SW 1271 (cell line): ENCODE measurements around the gene TRIM28.
A peak's percentile ranks its signal among the peaks of the same experiment; 100 is the strongest.
"Not testable (repeated sequence)": the region's sequence is repeated elsewhere in the genome, so short reads cannot be mapped to it uniquely, and the experiment has no call there.

Experiments
- DNase-seq, 2 experiments: peaks; one replicate each; lab custom pipeline; 2025; lab: John Stamatoyannopoulos, UW

Gene TRIM28

DNA sequence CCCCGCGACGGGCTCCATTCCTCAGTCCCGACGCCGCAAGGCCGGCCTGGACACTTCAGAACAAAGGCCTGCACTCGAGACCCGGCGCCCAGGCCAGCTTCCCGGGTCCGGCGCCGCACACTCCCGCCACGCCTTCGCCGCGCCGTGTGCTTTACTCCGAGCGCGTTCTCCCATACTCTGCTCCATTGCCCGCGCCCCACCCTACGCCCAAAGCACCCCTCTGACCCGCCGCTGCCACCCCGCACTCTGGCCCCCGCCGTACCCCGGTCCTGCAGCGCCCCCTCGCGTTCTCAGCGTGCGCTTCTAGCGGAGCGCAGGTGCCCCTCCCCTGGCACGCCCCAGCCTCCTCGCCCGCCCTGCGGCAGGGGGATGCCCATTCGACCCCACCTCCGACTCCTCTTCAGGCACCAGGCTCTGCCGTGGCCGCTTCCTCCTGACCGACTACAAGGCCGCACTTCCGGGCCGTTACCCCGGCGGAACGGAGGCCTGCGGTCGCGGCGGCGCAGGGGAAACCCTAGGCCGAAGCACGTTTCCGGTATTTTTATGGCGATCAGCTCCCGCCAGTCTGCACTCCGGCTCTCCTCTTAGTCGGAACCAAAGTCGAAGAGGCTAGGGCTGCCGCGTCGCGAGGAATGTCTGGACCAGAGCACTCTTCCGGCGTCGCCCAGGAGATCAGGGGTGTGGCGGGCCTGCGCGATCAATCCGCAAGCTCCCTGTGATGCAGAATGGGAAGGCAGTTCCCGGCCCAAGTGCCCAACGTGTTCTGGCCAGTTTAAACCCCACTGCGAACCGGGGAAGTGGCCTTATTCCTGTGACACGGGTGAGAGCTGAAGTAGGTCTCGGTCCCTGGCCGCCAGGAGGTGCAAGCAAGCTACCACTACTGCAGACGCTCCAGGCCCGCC, 24.3 kb upstream of the TRIM28 start, which contains the start of gene ZBTB45:
Gene ZBTB45 (minus strand): TSS at position 456 of the 902 bp plus-strand sequence. CDS start 2,137 bp downstream, outside the sequence.
- DNase-seq: peak; percentile 79 to 91

GRCh38 chr19:58520257-58520599, 23.6 kb upstream of the TRIM28 start:
- DNase-seq: no peak

DNA sequence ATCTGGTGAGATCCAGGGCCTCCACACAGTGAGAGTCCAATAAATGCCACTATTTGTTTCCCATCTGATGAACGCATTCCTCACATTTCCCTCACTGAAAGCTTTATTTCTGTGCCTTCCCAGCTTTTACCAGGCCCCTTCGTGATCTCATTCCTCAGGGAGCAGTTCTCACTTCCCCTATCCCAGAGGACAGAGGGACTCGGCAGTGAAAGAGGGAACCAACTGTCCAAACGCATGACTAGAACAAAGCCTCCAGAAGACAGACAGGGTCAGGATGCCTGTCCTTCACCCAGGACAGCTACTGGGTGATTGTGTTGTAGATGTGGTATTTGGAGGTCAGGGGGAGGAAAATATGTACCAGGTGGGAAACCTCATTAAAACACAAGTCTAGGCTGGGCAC, 22.2 kb upstream of the TRIM28 start:
- DNase-seq: no peak

DNA sequence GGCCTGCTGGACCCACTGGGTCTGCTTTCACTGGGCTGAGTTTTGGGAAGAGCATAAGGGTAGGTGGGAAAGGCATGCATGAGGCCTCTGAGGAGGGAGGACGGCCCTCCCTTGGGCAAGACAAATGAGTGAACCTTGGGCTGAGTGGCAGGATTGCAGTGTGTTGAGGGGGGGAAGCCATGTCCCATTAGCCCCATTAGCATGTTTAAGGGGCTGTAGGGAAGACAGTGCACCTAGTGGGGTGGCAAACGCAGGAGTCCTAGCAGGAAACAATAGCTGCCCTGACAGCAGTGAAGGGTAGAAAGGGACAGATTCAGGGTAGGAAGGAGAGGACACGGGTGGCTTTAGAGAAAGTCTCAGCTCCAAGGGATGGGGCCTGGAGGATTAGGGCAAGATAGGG, 21.2 kb upstream of the TRIM28 start:
- DNase-seq: no peak

GRCh38 chr19:58529405-58529804, 14.5 kb upstream of the TRIM28 start:
- no peak for DNase-seq

DNA sequence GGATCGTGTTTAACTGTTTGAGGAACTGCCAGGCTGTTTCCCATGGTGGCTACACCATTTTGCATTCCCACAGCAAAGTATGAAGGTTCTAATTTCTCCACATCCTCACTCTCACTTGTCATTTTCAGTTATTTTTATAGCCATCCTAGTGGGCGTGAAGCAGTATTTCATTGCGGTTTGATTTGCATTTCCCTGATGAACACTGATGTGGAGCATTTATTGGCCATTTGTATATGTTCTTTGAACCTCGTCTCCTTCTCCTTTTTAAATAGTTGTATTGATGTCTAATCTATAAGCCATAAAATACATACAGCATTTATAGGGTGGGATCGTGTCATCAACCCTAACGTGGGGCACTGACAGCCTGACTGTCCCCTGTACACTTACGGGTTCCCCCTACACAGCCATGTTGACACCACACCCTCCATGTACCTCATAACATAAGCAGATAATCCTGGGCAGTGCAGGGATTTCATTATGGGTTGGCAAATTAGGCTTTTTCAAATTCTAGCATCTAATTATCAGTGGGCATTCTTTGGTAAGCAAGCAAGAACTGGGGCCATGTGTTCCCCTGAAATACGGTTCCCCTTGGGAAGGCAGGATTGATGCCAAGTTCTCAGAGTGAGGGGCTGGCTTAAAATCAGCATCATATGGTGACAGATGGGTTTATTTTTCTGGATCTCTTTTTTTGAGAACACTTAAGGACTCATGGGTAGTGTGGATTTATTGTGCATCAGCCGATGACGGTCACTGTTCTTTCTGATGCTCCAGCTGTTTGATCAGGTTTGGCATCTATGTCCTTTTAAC, 12.6 kb upstream of the TRIM28 start:
- DNase-seq: no peak

DNA sequence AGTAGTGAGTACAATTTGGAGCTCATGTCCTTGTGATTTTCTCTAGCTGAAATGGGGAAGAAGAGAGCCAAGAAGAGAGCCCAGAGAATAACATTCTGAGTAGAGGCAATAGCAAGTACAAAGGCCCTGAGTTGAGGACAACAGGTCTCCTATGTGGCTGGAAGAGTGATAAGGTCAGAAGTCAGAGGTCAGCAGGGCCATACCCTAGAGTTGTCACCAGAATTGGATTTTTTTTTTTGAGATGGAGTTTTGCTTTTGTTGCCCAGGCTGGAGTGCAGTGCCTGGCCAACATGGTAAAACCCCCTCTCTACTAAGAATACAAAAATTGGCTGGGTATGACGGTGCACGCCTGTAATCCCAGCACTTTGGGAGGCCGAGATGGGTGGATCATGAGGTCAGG, 8.0 kb upstream of the TRIM28 start:
- DNase-seq: no peak

- DNase-seq: no peak
These were observed 6.7 kb upstream of the TRIM28 start for GRCh38 chr19:58536852-58537798.

DNA sequence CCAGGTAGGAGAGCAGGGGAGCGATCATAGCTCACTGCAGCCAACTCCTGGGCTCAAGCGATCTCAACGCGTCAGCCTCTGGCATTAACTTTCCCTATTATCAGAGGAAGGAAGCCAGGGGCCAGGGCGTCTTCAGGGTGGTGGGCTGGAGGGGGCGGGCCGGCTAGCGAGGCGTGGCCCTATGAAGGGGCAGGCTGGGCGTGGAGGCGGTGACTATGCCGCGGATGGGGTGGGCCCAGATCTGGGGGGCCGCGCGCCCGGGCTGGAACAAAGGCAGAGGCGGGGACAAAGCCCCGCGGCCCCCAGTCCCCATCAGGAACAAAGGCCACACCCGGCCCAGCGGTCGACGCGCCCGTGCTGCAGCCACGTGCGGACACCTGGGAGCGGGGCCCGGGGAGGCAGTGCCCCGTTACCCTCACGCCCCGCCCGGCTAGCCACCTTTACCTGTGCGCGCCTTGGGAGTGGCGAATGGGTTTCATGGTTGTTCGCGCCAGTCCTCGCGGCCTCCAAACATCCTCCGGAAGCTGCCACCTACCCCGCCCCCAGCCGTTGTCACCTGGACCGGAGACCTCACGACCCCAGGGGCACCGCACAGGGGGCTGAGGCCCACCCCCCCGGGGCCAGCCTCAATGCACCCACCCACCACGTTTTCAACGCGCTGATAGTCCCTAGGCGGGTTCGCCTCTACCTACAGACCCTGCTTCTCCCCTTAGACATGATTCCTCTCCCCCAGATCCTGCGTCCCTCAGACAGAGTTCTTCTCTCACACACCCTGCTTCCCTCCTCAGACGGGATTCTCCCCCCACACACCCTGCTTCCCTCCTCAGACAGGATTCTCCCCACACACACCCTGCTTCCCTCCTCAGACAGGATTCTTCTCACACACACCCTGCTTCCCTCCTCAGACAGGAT, 5.4 kb upstream of the TRIM28 start:
- no peak for DNase-seq

DNA sequence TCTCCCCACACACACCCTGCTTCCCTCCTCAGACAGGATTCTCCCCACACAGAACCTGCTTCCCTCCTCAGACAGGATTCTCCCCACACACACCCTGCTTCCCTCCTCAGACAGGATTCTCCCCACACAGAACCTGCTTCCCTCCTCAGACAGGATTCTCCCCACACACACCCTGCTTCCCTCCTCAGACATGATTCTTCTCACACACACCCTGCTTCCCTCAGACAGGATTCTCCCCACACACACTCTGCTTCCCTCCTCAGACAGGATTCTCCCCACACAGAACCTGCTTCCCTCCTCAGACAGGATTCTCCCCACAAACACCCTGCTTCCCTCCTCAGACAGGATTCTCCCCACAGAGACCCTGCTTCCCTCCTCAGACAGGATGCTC, 4.7 kb upstream of the TRIM28 start:
- DNase-seq: not testable (repeated sequence)

GRCh38 chr19:58542641-58543372, 1.1 kb upstream of the TRIM28 start:
- not testable (repeated sequence) for DNase-seq

DNA sequence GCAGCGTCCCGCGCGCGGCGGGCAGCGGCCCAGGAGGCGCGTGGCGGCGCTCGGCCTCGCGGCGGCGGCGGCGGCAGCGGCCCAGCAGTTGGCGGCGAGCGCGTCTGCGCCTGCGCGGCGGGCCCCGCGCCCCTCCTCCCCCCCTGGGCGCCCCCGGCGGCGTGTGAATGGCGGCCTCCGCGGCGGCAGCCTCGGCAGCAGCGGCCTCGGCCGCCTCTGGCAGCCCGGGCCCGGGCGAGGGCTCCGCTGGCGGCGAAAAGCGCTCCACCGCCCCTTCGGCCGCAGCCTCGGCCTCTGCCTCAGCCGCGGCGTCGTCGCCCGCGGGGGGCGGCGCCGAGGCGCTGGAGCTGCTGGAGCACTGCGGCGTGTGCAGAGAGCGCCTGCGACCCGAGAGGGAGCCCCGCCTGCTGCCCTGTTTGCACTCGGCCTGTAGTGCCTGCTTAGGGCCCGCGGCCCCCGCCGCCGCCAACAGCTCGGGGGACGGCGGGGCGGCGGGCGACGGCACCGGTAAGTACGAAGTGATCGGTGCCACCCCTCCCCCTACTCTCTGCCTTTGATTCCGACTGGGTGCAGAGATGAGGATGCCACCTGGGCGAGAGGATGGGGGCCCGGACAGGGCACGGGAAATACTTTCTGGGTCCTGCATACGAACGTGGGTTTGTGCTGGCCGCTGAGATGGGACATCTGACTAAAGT, 874 bp downstream of the TRIM28 start:
- no peak for DNase-seq

DNA sequence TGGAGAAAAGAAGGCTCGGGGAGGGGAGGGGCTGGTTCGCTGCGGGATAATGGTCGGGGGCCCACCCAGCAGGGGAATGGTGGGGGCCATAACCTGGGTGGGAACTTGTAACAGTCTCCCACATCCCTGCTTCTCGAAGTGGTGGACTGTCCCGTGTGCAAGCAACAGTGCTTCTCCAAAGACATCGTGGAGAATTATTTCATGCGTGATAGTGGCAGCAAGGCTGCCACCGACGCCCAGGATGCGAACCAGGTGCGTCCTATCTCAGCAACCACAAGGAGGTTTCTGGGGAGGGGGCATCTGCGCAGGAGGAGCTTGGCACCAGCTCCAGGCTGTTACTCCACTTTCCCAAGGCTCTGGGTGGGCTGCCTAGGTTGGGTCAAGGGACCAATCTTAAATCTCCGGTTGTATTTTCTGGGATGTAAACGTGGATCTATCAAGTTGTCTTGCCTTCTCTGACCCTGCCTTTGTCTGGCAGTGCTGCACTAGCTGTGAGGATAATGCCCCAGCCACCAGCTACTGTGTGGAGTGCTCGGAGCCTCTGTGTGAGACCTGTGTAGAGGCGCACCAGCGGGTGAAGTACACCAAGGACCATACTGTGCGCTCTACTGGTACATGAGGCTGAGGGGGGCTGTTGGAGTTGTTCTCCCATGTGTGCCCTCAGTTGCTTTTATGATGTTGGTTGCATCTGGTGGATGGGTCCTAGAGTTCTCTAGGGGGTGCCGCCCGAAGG, 1.6 kb downstream of the TRIM28 start:
- no peak for DNase-seq

DNA sequence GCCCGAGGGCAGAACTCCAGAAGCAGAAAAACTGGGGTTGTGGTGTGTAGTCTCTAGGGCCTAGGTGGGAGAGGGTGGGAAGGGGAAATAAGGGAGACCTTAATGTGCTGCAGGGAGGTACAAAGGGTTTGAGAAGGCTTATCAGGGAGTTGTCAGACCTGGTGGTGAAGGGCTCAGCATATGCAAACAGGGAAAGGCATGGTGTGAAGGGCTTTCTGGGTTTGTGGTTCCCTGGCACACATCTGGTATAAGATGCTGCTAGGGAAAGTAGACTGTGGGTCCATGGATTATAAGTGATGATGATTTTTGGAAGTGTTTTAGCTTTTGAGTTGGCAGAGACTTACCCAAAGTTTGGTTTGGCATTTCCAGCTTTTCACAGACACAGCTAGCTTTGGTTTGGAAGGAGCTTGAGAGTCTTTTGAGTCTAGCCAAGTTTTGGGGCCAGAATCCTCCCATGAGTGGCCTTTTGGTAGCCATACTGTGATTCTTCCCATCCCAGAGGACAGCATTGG, 2.2 kb downstream of the TRIM28 start:
- DNase-seq: no peak

- no peak for DNase-seq
These were observed 3.8 kb downstream of the TRIM28 start for GRCh38 chr19:58547323-58548312.

- DNase-seq: no peak
These were observed 5.2 kb downstream of the TRIM28 start for GRCh38 chr19:58548859-58549663.
